GM18907 (cell line): ENCODE data around the gene FRMPD1.

Source experiments
- ATAC-seq: cut with Tn5 transposase; IDR thresholded peaks from one replicate; pipeline ENCODE4 v1.9.1; 2021; ENCODE audit warnings: mild to moderate bottlenecking, moderate library complexity; ENCODE audit not compliant: unreplicated experiment

The FRMPD1 gene

GRCh38 chr9:37678789-37679273 is 28.1 kb downstream of the FRMPD1 start:
- ATAC-seq = no peak

GRCh38 chr9:37679649-37680402 is 29.1 kb downstream of the FRMPD1 start:
- no peak for ATAC-seq

GRCh38 chr9:37682951-37683350 is 32.2 kb downstream of the FRMPD1 start:
- no peak for ATAC-seq

- no peak for ATAC-seq
Measured at GRCh38 chr9:37683531-37684371, 33.0 kb downstream of the FRMPD1 start.

DNA sequence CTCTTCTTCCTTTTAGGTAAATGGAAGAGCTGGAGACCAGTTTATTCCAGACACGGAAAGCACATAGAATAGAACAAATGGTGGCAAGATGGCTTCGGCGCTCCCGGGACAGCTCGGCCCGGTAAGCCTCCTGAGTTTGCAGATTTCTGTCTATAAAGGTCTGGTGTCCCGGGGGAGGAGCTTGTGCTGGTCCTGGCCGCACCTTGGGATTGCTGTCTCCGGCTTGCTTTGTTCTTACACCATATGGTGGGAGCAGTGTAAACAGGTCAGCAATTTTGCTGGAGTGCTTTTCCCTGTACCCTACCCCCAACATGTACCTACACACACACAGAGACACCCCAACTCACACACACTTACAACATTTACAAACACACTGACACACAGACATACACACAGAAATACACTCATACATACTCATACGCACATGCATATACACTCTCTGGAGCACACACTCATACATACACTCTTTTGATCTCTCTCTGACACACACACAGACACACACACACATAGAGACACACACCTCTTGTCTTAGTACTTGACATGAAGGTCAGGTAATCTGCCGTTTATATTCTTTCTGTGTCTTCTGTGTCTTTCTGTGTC is 42.0 kb downstream of the FRMPD1 start:
- ATAC-seq = no peak

DNA sequence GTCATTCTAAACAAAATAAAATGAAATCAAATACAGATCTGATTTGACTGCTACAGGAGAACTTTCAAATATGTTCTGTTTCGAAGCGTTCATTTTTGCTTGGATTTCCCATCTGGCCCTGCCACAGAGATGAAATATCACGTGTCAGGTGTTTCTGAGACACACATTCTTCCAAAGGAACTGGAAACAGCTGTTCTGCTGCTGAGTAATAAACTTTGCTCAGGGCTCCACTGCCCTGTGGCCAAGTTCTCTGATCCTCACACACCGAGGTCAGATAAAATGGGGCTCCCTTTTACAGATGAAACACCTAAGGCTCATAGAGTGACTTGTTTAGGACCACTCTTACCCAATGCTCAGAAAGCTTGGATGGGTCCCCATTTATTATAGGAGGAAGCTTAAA is 42.5 kb downstream of the FRMPD1 start:
- ATAC-seq = no peak

DNA sequence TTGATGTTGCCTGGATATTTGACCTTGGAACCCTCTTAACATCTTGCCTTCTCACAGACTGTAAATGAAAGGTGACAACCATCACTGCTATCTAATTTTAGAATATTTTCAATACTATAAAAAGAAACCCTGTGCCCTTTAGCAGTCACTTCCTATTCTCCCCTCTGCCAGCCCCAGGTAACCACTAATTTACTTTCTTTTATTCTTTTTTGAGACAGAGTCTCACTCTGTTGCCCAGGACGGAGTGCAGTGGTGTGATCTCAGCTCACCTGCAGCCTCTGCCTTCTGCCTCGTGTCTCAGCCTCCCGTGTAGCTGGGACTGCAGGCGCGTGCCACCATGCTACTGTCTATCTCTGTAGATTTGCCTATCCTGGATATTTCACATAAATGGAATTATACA is 43.6 kb downstream of the FRMPD1 start:
- no peak for ATAC-seq

GRCh38 chr9:37696528-37696927 is 45.8 kb downstream of the FRMPD1 start:
- no peak for ATAC-seq

DNA sequence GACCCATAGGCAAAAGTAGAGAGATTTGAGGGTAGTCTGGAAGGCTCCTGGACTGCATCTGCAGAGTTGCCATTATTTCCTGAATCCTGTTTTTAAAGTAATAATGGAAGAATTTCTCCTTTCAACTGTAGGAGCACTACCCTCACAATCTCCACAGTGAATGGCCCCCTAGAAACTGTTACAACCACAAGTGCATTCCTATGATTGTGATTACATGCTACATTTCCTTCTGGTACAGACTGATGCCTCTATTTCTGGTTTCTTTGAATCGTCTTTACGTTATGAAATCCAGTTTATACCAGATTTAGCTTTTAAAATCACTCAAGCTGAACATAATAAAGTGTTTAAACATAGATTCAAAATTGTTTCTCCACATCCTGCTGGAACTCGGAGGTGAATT is 49.4 kb downstream of the FRMPD1 start:
- no peak for ATAC-seq

GRCh38 chr9:37700900-37701299 is 50.1 kb downstream of the FRMPD1 start:
- ATAC-seq = no peak

GRCh38 chr9:37705787-37706186 is 55.0 kb downstream of the FRMPD1 start:
- no peak for ATAC-seq

DNA sequence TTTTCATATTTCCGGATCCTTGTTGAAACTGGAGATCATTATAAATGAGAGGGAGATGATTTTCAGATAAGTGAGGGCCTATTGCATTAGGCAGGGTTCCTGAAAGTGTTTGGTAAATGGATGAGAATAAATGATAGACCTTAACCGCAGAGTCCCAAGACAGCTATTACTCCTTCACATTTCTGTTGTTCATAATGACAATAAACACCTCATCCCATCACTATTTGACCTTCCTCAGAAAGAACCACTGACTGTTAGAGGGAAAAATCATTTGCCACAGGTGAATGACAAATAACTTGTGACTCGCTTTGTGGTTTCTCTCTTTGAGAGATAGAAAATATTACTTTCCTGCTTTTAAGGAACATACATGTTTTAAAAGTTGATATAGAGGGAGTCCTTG is 55.5 kb downstream of the FRMPD1 start:
- ATAC-seq = no peak

DNA sequence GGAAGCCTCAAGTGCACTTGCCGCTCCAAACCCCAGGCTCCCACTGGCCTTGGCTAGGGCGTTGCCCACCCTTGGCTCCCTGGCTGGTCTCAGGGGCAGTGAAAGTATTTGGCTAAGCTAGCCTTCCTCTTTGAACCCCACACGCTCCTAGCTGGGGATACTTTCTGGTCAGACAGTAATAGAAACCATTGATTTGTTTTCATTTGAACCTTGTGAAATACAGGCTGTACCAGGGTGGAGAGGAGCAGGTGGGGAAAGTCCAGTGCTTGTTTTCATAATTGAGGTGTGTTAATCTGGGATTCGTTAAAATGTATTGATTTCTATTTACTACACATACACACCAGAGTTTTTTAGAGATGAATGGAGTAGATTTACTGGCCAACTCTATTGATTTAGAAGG is 57.0 kb downstream of the FRMPD1 start:
- no peak for ATAC-seq

DNA sequence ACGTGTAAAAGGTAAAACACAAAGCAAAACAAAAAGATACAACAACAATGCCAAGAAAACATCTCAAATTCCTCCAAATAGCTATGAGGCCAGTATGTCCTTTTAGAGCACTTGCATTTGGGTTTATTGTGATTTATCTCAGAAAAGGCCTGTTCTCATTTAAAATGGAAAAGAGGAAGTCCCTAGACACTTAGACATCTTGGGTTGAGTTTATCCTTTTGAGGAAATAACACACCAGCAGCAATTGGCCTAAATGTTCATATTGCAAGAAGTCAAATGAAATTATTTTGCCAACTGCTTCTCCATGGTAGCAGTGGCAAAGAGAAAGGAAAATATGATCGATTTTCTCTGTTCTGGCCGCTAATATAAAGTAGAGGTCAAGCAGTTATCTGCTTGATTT is 59.3 kb downstream of the FRMPD1 start:
- no peak for ATAC-seq

DNA sequence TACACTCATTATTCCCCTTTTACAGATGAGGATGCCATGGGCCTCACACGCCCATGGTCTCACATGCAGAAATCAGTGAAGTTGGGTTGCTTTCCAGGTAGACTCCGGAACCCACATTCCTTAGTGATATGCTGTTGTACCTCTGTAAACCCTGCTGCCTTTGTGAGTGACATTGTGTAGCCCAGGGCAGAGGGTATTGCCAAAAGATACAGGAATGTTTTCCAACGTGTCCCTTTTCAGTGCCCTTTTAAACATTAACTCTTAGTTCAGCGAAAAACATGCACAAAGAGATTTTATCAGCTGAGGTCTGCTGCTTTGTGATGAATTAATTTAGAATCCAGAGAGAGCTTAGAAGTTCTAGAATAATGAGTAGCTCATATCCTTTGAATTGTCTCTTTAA is 64.5 kb downstream of the FRMPD1 start:
- no peak for ATAC-seq

- ATAC-seq = no peak
Measured at GRCh38 chr9:37715991-37716505, 65.3 kb downstream of the FRMPD1 start.

DNA sequence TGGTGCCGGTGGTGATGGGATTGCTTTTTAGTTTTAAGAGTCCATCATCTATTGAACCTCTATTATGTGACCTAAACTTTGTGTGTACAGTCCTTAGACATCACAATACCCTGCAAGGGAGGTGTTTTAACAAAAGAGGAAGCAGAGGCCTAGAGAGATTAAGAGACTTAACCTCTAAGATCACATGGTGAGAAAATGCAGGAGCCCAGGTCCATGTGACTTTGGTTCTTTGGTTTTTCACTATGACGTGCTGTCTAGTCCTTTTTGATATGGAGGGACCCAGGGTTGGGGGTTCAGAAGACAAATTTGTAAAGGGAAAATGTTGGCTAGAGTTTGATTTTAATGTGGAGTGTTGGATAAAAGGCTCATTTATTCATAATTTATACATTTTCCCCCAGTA is 68.8 kb downstream of the FRMPD1 start:
- no peak for ATAC-seq

- no peak for ATAC-seq
Measured at GRCh38 chr9:37727013-37727412, 76.3 kb downstream of the FRMPD1 start.

GRCh38 chr9:37729499-37729898 is 78.7 kb downstream of the FRMPD1 start:
- no peak for ATAC-seq

DNA sequence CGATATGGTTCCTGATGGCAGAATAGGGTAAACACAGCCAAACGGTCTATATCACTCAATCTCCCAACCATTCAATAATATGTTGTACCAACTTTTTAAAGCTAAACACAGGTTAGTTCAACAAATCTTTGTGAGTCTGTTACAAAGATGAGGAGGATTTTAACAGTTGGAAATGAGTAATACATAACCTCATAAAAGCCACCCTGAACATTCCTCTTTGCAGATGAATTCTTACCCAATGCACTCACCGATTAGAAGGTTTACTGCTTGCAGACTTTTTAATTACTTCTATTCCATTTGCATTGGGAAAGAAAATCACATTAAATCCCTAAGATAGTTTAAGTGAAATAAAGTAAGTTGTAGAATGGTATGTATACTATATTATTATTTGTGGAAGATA is 79.5 kb downstream of the FRMPD1 start:
- ATAC-seq = no peak

- no peak for ATAC-seq
Measured at GRCh38 chr9:37730839-37731238, 80.1 kb downstream of the FRMPD1 start.
